ENCODE measurements around the gene PFDN2.

Gene PFDN2

GRCh38 chr1:161117759-161118581, at the start of gene PFDN2, which contains the start of gene NIT1 (continued):
- TF ChIP-seq ZNF510 (tag by site-specific recombination; IDR thresholded peaks at IDR 0.05; ENCODE audit: insufficient replicate concordance) (no peak), PATZ1 (tag by site-specific recombination; IDR thresholded peaks at IDR 0.05) (peak; percentile 73), ZNF280D (tag by site-specific recombination; IDR thresholded peaks at IDR 0.05) (no peak), ZNF777 (tag by site-specific recombination; IDR thresholded peaks at IDR 0.05; ENCODE audit: borderline replicate concordance) (no peak), ZNF10 (tag by site-specific recombination; IDR thresholded peaks at IDR 0.05) (peak; percentile 49; the same call in 1 of the 2 replicates), GLIS1 (tag by site-specific recombination; IDR thresholded peaks at IDR 0.05) (peak; percentile 70), FEZF1 (tag by site-specific recombination; IDR thresholded peaks at IDR 0.05) (peak; percentile 32; the same call in 1 of the 2 replicates), ZNF600 (tag by site-specific recombination; IDR thresholded peaks at IDR 0.05) (peak; percentile 97), REST (tag by site-specific recombination; IDR thresholded peaks at IDR 0.05) (no peak; the same call in 1 of the 2 replicates), YY2 (tag by site-specific recombination; IDR thresholded peaks at IDR 0.05) (peak; percentile 95), ZNF366 (tag by site-specific recombination; conservative IDR thresholded peaks at IDR 0.05) (no peak), ZNF76 (tag by site-specific recombination; IDR thresholded peaks at IDR 0.05; ENCODE audit: borderline replicate concordance, low read depth) (peak; percentile 83), BCL11B (tag by site-specific recombination; IDR thresholded peaks at IDR 0.05; ENCODE audit: low read depth) (no peak), ZBTB7A (tag by site-specific recombination; IDR thresholded peaks at IDR 0.05; ENCODE audit: low read depth) (0 out of 2 replicates have a peak, but pooled peaks have one; percentile 73), ZNF571 (tag by site-specific recombination; IDR thresholded peaks at IDR 0.05) (no peak), ZBTB21 (tag by site-specific recombination; IDR thresholded peaks at IDR 0.05) (0 out of 2 replicates have a peak, but pooled peaks have one; percentile 26), ZSCAN23 (tag by site-specific recombination; IDR thresholded peaks at IDR 0.05) (0 out of 2 replicates have a peak, but pooled peaks have one; percentile 20), ZNF544 (tag by site-specific recombination; IDR thresholded peaks at IDR 0.05) (no peak), ZSCAN5A (tag by site-specific recombination; IDR thresholded peaks at IDR 0.05) (peak; percentile 71; the same call in 1 of the 2 replicates), ZNF660 (tag by site-specific recombination; IDR thresholded peaks at IDR 0.05) (peak; percentile 54), ZBTB11 (tag by site-specific recombination; conservative IDR thresholded peaks at IDR 0.05; ENCODE audit: low read depth) (peak; percentile 89), KLF1 (tag by site-specific recombination; IDR thresholded peaks at IDR 0.05) (peak; percentile 67; the same call in 1 of the 2 replicates)

Measured in HEK293 (cell line).